Heart right ventricle (tissue), 16 donors: ENCODE results near the gene EFCC1. TPM values are rescaled to one million over a fixed set of nuclear protein-coding genes. Genes with fewer than 3 reads are reported as not detected.

Source experiments
- ATAC-seq, 8 donors: fragments of 200-7000 bp; cut with Tn5 transposase; one replicate each; pipeline ENCODE4 v1.9.1; 2020; ENCODE audit warnings: mild to moderate bottlenecking in 8 of 8, moderate library complexity in 8 of 8, moderate number of reproducible peaks in 1 of 8
- DNase-seq, 2 donors: peaks; one replicate each; pipeline ENCODE4 v3.0.0-alpha.2; 2020
- H3K27ac ChIP-seq, 10 donors: fragments of 200-600 bp; sonication (generic) in 2 of 10; one replicate each; pipeline versions ENCODE4 v1.5.0 to v1.8.0; 2020 to 2022; ENCODE audit warnings: mild to moderate bottlenecking in 3 of 10
- H3K27me3 ChIP-seq, 7 donors: fragments of 200-600 bp; one replicate each; pipeline ENCODE4 v1.8.0; 2021 to 2022; ENCODE audit warnings: mild to moderate bottlenecking in 2 of 7
- H3K36me3 ChIP-seq, 9 donors: fragments of 200-600 bp; sonication (generic) in 1 of 9; one replicate each; pipeline versions ENCODE4 v1.5.0 to v1.8.0; 2020 to 2022; ENCODE audit warnings: mild to moderate bottlenecking in 2 of 9
- H3K4me1 ChIP-seq, 9 donors: fragments of 200-600 bp; sonication (generic) in 1 of 9; one replicate each; pipeline versions ENCODE4 v1.5.0 to v1.8.0; 2020 to 2022; ENCODE audit warnings: mild to moderate bottlenecking in 4 of 9
- H3K4me3 ChIP-seq, 10 donors: fragments of 200-600 bp; sonication (generic) in 2 of 10; one replicate each; pipeline versions ENCODE4 v1.5.0 to v1.8.0; 2020 to 2022; ENCODE audit warnings: mild to moderate bottlenecking in 7 of 10, moderate library complexity in 2 of 10
- H3K9me3 ChIP-seq, 11 donors: fragments of 200-600 bp in 10 of 11; sonication (generic) in 2 of 11; one replicate each; pipeline versions ENCODE4 v1.5.0 to v1.8.0; 2013 to 2022; ENCODE audit warnings: mild to moderate bottlenecking in 2 of 11, control low read depth in 1 of 11, moderate library complexity in 1 of 11
- WGBS, 2 donors: extraction: QIAGEN DNeasy Blood & Tissue Kit; methylation state at CpG; one replicate each; pipeline ENCODE4 v1.1.7; 2013; ENCODE audit warnings: inconsistent platforms in 1 of 2; 5-methylcytosine and 5-hydroxymethylcytosine counted together
- intact Hi-C, 10 donors: fragments of 100-400 bp; cut with DNase I; formaldehyde crosslinking; loops; one replicate each; pipeline versions ENCODE4 v1.11.1 to v1.14.2; 2022
- polyA plus RNA-seq, 2 donors: library from polyadenylated mRNA; stranded (reverse); fragments of 200-250 nt; gene quantifications; one replicate each; pipeline ENCODE4 v1.2.3, GENCODE V29; 2013
- total RNA-seq, 10 donors: library from RNA; stranded (reverse); fragmentation: NEBNext Ultra II Directional in 3 of 10; extraction: Animal tissue kit (Norgen Biotek cat#: 25700) in 3 of 10; gene quantifications; one replicate each; pipeline versions ENCODE4 v1.2.1 to v1.2.4, GENCODE V29; 2021 to 2023
- TF ChIP-seq, protein P1 (sequence below), 9 donors: fragments of 200-600 bp; sonication (generic) in 2 of 9; IDR thresholded peaks; one replicate each; pipeline versions ENCODE4 v1.5.0 to v1.8.0; 2021 to 2022; ENCODE audit warnings: antibody characterized with exemption in 9 of 9, mild to moderate bottlenecking in 5 of 9, moderate library complexity in 1 of 9
- donor health status: Arrhythmogenic right ventricular cardiomyopathy.
- donor health status: ischemic (EF 13 %, LVEDD 7.1; RV severe dilation, severe dysfunction).
- donor health status: healthy with polysubstance abuse.
- donor health status: DM: no; HTN: yes; CAD: no.
- donor health status: DM: no; HTN: no; CAD: no.
- donor health status: ischemic (EF 25% LVEDD 6.9; RV normal size, moderate dysfunction).
- donor health status: ischemic (EF 25% LVEDD 5.7; RV mildly dilated, moderate dysfunction).
- donor health status: healthy.
- donor health status: DM: yes; HTN: yes; CAD: no.
- donor health status: Ischemic cardiomyopathy.
- donor health status: ischemic (EF 35%, LVEDD 5.7; RV mildly dilated, moderate dysfunction).
- donor health status: nonischemic (EF 11% LVEDD 7.7; RV severe dilation, severe dysfunction).
- donor health status: DM: yes; HTN: yes; CAD: no.
- donor health status: PGD.
- donor health status: ischemic (EF 29% LVEDD 5.4; RV normal size, mild dysfunction).
- donor health status: nonischemic (EF 23%, LVEDD 6.1; RV moderate dilation, normal function).

EFCC1 gene
- total and polyA plus RNA-seq, 12 donors = 1.0 to 3.3 (median 2.1) TPM

DNA sequence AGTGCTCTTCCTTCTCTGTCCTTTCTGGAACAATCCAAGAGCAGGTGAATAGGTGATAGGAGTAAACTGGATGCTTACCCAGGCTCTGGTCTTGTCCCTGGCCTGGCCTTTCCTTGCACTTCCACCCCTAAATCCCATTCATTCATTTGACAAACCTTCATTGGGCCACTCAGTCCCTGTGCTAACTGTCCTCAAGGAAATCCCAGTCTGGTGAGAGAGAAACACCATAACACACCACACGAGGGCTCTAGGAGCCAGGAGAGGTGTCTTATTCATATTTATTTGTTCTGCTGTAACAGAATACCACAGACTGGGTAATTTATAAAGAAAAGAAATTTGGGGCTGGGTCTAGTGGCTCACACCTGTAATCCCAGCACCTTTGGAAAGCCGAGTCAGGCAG, 22.8 kb downstream of the EFCC1 start:
- Histone ChIP-seq H3K36me3 (no peaks in the 10 kb centered on the region), H3K4me3 (no peak overlapping the region), H3K9me3 (no peaks in the 10 kb centered on the region), H3K4me1 (peaks cover 9 to 75% (median 34%) of the 10 kb centered on the region in 9 donors), H3K27me3 (no peaks in the 10 kb centered on the region), H3K27ac (peak overlapping the region in 9 of 10 donors; percentile 7 to 93 (median 72))
- DNase-seq (no peak), ATAC-seq (no peak)
- TF ChIP-seq, protein P1, sequence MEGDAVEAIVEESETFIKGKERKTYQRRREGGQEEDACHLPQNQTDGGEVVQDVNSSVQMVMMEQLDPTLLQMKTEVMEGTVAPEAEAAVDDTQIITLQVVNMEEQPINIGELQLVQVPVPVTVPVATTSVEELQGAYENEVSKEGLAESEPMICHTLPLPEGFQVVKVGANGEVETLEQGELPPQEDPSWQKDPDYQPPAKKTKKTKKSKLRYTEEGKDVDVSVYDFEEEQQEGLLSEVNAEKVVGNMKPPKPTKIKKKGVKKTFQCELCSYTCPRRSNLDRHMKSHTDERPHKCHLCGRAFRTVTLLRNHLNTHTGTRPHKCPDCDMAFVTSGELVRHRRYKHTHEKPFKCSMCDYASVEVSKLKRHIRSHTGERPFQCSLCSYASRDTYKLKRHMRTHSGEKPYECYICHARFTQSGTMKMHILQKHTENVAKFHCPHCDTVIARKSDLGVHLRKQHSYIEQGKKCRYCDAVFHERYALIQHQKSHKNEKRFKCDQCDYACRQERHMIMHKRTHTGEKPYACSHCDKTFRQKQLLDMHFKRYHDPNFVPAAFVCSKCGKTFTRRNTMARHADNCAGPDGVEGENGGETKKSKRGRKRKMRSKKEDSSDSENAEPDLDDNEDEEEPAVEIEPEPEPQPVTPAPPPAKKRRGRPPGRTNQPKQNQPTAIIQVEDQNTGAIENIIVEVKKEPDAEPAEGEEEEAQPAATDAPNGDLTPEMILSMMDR (IDR thresholded peaks at IDR 0.05) = peak in 5 of 9 donors; percentile 9 to 42 (median 22)
- intact Hi-C loops = loop anchor here in 2 of 10 donors (2.0 kb wide), 2 partner anchors 19 to 53 kb away; no protein-coding TSS in a partner anchor
- WGBS, 2 donors = 73 to 81% methylated on average over 2 of the region's 2 CpGs

DNA sequence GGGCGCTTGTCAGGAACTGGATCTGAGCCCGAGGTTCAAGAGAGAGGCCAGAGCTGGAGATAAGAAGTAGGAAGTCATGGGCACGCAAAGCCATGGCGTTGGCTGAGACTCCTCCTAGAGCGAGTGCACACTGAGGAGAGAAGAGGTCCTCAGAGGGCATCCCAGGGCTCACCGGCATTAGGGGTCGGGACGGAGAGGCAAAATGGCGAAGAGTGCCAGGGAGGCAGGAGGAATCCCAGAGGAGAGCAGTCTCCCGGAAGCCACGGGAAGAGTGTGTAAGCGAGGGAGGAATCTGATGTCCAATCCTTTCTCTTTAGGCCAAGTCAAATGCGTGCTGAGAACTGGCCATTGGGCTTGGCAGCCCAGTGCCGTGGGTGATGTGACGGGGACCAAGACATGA, 24.0 kb downstream of the EFCC1 start:
- WGBS, 2 donors = 78 to 87% methylated on average over 15 of the region's 15 CpGs
- Histone ChIP-seq H3K27me3 (no peaks in the 10 kb centered on the region), H3K4me3 (no peak overlapping the region), H3K36me3 (no peaks in the 10 kb centered on the region), H3K4me1 (peaks cover 9 to 73% (median 34%) of the 10 kb centered on the region in 9 donors), H3K27ac (peak overlapping the region in 9 of 10 donors; percentile 24 to 93 (median 74)), H3K9me3 (peaks cover 0 to 2% (median 0%) of the 10 kb centered on the region in 11 donors)
- TF ChIP-seq, protein P1 (IDR thresholded peaks at IDR 0.05) = no peak
- DNase-seq (no peak), ATAC-seq (no peak)
- intact Hi-C loops = loop anchor here in 2 of 10 donors (2.0 to 5.0 kb wide), 3 partner anchors 20 to 54 kb away; partner anchors contain the start of gene CFAP92 (in 1 of the 2)

DNA sequence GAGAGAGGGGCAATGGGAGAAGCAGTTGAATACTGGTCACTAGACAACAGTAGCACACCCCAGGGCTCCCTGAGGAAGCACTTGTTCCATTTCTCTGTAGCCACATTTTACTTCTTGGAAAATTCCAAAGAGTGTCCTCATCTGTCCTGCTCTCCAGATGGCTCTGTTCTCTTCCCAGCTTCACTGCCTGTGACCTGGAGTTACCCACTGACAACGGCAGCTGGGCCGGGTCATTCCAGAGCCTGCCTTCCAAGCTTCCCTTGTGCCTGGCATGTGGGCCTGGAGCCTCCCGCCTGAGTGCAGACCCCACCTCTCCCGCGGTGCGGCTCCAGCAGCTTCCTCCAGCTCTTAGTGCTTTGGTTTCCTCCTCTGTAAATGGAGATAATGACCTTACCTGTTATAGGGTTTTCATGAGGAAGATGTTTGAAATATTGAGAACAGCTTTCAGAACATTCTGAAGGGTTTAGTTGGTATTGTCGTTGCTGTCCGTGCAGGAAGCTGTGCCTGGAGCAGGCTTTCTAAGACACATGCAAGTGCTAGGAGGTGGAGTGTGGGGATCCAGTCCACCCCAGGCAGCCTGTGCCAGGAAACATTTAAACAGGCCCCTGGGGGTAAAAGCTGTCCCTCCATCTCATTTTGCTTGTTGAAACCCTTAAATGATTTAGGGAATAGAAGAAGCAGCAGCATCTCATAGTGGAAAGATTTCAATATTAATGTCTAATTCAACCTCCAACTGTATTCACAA, 24.8 kb downstream of the EFCC1 start:
- WGBS, 2 donors = 35 to 42% methylated on average over 8 of the region's 8 CpGs
- peak overlapping the region in 8 of 10 donors; percentile 55 to 93 (median 76) for H3K27ac ChIP-seq
- no peaks in the 10 kb centered on the region for H3K27me3 ChIP-seq
- TF ChIP-seq, protein P1 (IDR thresholded peaks at IDR 0.05) = no peak
- H3K4me3 ChIP-seq = no peak overlapping the region
- intact Hi-C loops = loop anchor here in 2 of 10 donors (2.0 to 5.0 kb wide), 3 partner anchors 21 to 55 kb away; partner anchors contain the start of gene CFAP92 (in 1 of the 2)
- DNase-seq = peak; percentile 70 to 74
- ATAC-seq = peak; percentile 45 to 62 (median 47)
- H3K4me1 ChIP-seq = peaks cover 9 to 68% (median 34%) of the 10 kb centered on the region in 9 donors
- peaks cover 0 to 2% (median 0%) of the 10 kb centered on the region in 9 donors for H3K36me3 ChIP-seq
- H3K9me3 ChIP-seq = peaks cover 0 to 5% (median 0%) of the 10 kb centered on the region in 11 donors

DNA sequence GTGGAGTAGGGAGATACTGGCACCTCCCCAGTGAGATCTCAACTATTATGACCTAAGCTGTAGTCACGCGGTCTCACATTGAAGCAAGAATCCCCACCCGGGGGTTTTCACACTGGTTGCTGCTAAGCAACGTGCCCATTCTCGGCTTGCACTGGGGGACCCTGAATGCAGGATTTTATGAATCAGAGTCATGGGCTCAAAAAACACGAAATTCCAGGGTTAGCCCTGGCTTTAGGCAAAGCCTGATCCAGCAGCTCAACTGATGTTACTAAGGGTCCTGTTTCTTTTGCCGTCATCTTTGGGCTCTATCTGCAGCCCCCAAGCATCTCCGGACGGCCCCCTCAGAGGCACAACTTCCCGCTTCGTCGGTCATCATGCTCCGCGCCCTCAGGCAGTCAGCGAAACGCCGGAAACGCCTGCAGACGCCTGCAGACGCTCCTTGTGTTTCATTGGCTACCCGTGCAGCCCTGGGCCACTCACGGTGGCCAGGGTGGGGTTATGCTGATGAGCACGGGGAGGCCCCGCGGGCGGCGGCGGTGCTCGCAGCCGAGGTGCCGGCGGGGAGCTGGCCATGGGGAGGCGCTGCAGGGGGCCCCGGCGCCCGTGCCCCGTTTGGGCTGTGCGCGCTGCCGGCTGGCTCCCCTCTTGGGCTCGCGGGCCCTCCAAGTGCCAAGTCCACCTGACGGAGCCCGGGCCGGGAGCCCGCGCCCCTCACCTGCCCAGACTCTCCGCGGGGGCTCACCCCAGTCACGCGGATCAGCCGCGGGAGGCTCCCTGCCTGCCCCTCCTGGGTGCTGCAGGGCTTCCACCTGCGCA, 25.8 kb downstream of the EFCC1 start:
- H3K27ac ChIP-seq = peak overlapping the region in 9 of 10 donors; percentile 55 to 93 (median 75)
- TF ChIP-seq, protein P1 (IDR thresholded peaks at IDR 0.05) = peak; percentile 54 to 90 (median 79)
- peaks cover 9 to 57% (median 31%) of the 10 kb centered on the region in 9 donors for H3K4me1 ChIP-seq
- H3K9me3 ChIP-seq = peaks cover 0 to 5% (median 0%) of the 10 kb centered on the region in 11 donors
- peak; percentile 90 to 91 for DNase-seq
- intact Hi-C loops = loop anchor here in 1 of 10 donors (5.0 kb wide), 1 partner anchor 35 kb away; the partner anchor contains the start of gene CFAP92
- peaks cover 0 to 11% (median 0%) of the 10 kb centered on the region in 9 donors for H3K36me3 ChIP-seq
- WGBS, 2 donors = 6 to 7% methylated on average over 54 of the region's 54 CpGs
- peak; percentile 86 to 95 (median 90) for ATAC-seq
- no peaks in the 10 kb centered on the region for H3K27me3 ChIP-seq
- peak overlapping the region; percentile 27 to 65 (median 55) for H3K4me3 ChIP-seq
